ENCODE results near the gene ZC2HC1B. TPM values are rescaled to one million over a fixed set of nuclear protein-coding genes. Genes with fewer than 3 reads are reported as not detected.

The ZC2HC1B gene
- total and polyA plus RNA-seq, 9 of the 15 experiments (the other 6 are each of a cell fraction or from before 2014, with no cell fraction given) = not detected

GRCh38 chr6:143980921-143981320, 116.6 kb downstream of the ZC2HC1B start (continued):
- TF ChIP-seq ZNF561 (CRISPR knock-in tag; conservative IDR thresholded peaks at IDR 0.05) (no peak), NR4A1 (CRISPR knock-in tag; IDR thresholded peaks at IDR 0.05) (no peak), NR4A1 (tag; IDR thresholded peaks at IDR 0.05) (no peak), PTTG1 (tag; IDR thresholded peaks at IDR 0.05; ENCODE audit: low read depth) (no peak), ARNT (IDR thresholded peaks at IDR 0.05) (no peak), FOXO4 (CRISPR knock-in tag; IDR thresholded peaks at IDR 0.05) (no peak), CBFA2T3 (IDR thresholded peaks at IDR 0.05) (no peak), CLOCK (CRISPR knock-in tag; IDR thresholded peaks at IDR 0.05; ENCODE audit: borderline replicate concordance) (no peak)

Data from K562 (cell line).